GM12878 (cell line): ENCODE data around the gene EML3. TPM values are rescaled to one million over a fixed set of nuclear protein-coding genes. Genes with fewer than 3 reads are reported as not detected.

ENCODE experiments used
- CHD2 ChIP-seq: IDR thresholded peaks from 2 replicates; pipeline ENCODE4 v1.6.1; 2011; ENCODE audit warnings: low read depth, low read length, improper control_type of control experiment, borderline replicate concordance
- FOXM1 ChIP-seq: IDR thresholded peaks from 2 replicates; pipeline ENCODE4 v1.6.1; 2012; ENCODE audit warnings: low read depth, mild to moderate bottlenecking, inconsistent platforms, low read length, moderate library complexity
- KLF5 ChIP-seq: fragments of 450-650 bp; IDR thresholded peaks from 2 replicates; pipeline ENCODE4 v1.6.1; 2014; ENCODE audit warnings: mild to moderate bottlenecking; ENCODE audit not compliant: partially characterized antibody
- LARP7 ChIP-seq: fragments of 450-650 bp; IDR thresholded peaks from 2 replicates; pipeline ENCODE4 v1.6.1; 2017; ENCODE audit warnings: mild to moderate bottlenecking
- NFYB ChIP-seq: IDR thresholded peaks from 2 replicates; pipeline ENCODE4 v1.6.1; 2011; ENCODE audit warnings: low read depth, mild to moderate bottlenecking, low read length, improper control_type of control experiment, moderate library complexity; ENCODE audit not compliant: insufficient read depth
- ZBTB40 ChIP-seq: fragments of 450-650 bp; IDR thresholded peaks from 2 replicates; pipeline ENCODE4 v1.6.1; 2016; ENCODE audit warnings: mild to moderate bottlenecking, moderate library complexity, borderline replicate concordance
- polyA plus RNA-seq, 11 experiments: library from polyadenylated mRNA; depleted of rRNA in 4 of 11; unstranded in 6 of 11; stranded (reverse) in 5 of 11; fragments of >200 nt; fragmentation: Nextera tagmentation in 4 of 11; fragmentation: Illumina TruSeq in 1 of 11; extraction: Ambion mirVana in 4 of 11; extraction: Trizol in 1 of 11; gene quantifications; 1 replicate in 1 of 11; 2 replicates in 10 of 11; pipeline versions ENCODE4 v1.2.1 to v1.2.3, GENCODE V29; 2011 to 2016; ENCODE audit warnings: inconsistent platforms in 2 of 11, missing spikeins in 2 of 11, low read depth in 1 of 11
- total RNA-seq, 4 experiments: library from RNA; depleted of rRNA in 3 of 4; stranded (reverse); fragments of >200 nt in 3 of 4; fragmentation: Illumina TruSeq in 1 of 4; extraction: Trizol in 1 of 4; gene quantifications; 2 replicates each; pipeline versions ENCODE4 v1.2.1 to v1.2.3, GENCODE V29; 2013 to 2021

EML3 gene
- total and polyA plus RNA-seq, 10 of the 15 experiments (the other 5 are each of a cell fraction or from before 2014, with no cell fraction given): 0.58 to 82.5 (median 24.8) TPM

GRCh38 chr11:62602141-62603071 is 10.2 kb downstream of the EML3 start (continued):
- TF ChIP-seq CHD2: no peak
- no peak for TF ChIP-seq FOXM1
- 0 out of 2 replicates have a peak, but pooled peaks have one; percentile 33 for TF ChIP-seq LARP7
- no peak for TF ChIP-seq NFYB
- no peak for TF ChIP-seq ZBTB40
- no peak for TF ChIP-seq KLF5
